ENCODE data around the gene ZNF592.

The ZNF592 gene

GRCh38 chr15:84765675-84766074 is 17.3 kb downstream of the ZNF592 start:
- TF ChIP-seq TAF1 (IDR thresholded peaks at IDR 0.05; ENCODE audit: borderline replicate concordance, low read depth, low read length) = no peak
- FAIRE-seq (no peak), DNase-seq (ENCODE audit: insufficient read length) (no peak)

- TF ChIP-seq TAF1 (IDR thresholded peaks at IDR 0.05; ENCODE audit: borderline replicate concordance, low read depth, low read length) (no peak), POLR2A (IDR thresholded peaks at IDR 0.05; ENCODE audit: low read depth, low read length) (no peak), POLR2AphosphoS5 (IDR thresholded peaks at IDR 0.05; ENCODE audit: low read depth, low read length) (no peak)
- no peak for FAIRE-seq
- no peak for DNase-seq (ENCODE audit: insufficient read length)
Measured at GRCh38 chr15:84766461-84767035, 18.2 kb downstream of the ZNF592 start.

GRCh38 chr15:84772031-84772430 is 23.6 kb downstream of the ZNF592 start:
- TF ChIP-seq TAF1 (IDR thresholded peaks at IDR 0.05; ENCODE audit: borderline replicate concordance, low read depth, low read length) (no peak), POLR2A (IDR thresholded peaks at IDR 0.05; ENCODE audit: low read depth, low read length) (no peak), POLR2AphosphoS5 (IDR thresholded peaks at IDR 0.05; ENCODE audit: low read depth, low read length) (no peak)
- DNase-seq (ENCODE audit: insufficient read length) (no peak), FAIRE-seq (no peak)

- FAIRE-seq (no peak), DNase-seq (ENCODE audit: insufficient read length) (no peak)
- TF ChIP-seq POLR2AphosphoS5 (IDR thresholded peaks at IDR 0.05; ENCODE audit: low read depth, low read length) = no peak
Measured at GRCh38 chr15:84772467-84772866, 24.1 kb downstream of the ZNF592 start.

GRCh38 chr15:84773716-84774115 is 25.3 kb downstream of the ZNF592 start:
- TF ChIP-seq TAF1 (IDR thresholded peaks at IDR 0.05; ENCODE audit: borderline replicate concordance, low read depth, low read length) = no peak
- no peak for TF ChIP-seq POLR2A (IDR thresholded peaks at IDR 0.05; ENCODE audit: low read depth, low read length)
- TF ChIP-seq POLR2AphosphoS5 (IDR thresholded peaks at IDR 0.05; ENCODE audit: low read depth, low read length) = no peak
- DNase-seq (ENCODE audit: insufficient read length) (no peak), FAIRE-seq (no peak)

- DNase-seq (ENCODE audit: insufficient read length) (no peak), FAIRE-seq (no peak)
- TF ChIP-seq POLR2A (IDR thresholded peaks at IDR 0.05; ENCODE audit: low read depth, low read length) = no peak
- no peak for TF ChIP-seq POLR2AphosphoS5 (IDR thresholded peaks at IDR 0.05; ENCODE audit: low read depth, low read length)
- TF ChIP-seq TAF1 (IDR thresholded peaks at IDR 0.05; ENCODE audit: borderline replicate concordance, low read depth, low read length) = no peak
Measured at GRCh38 chr15:84775867-84776449, 27.6 kb downstream of the ZNF592 start.

GRCh38 chr15:84778194-84778593 is 29.8 kb downstream of the ZNF592 start:
- TF ChIP-seq POLR2AphosphoS5 (IDR thresholded peaks at IDR 0.05; ENCODE audit: low read depth, low read length) (no peak), TAF1 (IDR thresholded peaks at IDR 0.05; ENCODE audit: borderline replicate concordance, low read depth, low read length) (no peak), POLR2A (IDR thresholded peaks at IDR 0.05; ENCODE audit: low read depth, low read length) (no peak)
- DNase-seq (ENCODE audit: insufficient read length) (no peak), FAIRE-seq (no peak)

- DNase-seq (ENCODE audit: insufficient read length) (no peak), FAIRE-seq (no peak)
- TF ChIP-seq POLR2AphosphoS5 (IDR thresholded peaks at IDR 0.05; ENCODE audit: low read depth, low read length) (no peak), TAF1 (IDR thresholded peaks at IDR 0.05; ENCODE audit: borderline replicate concordance, low read depth, low read length) (no peak), POLR2A (IDR thresholded peaks at IDR 0.05; ENCODE audit: low read depth, low read length) (no peak)
Measured at GRCh38 chr15:84780492-84780891, 32.1 kb downstream of the ZNF592 start.

GRCh38 chr15:84781495-84781894 is 33.1 kb downstream of the ZNF592 start:
- FAIRE-seq = no peak
- TF ChIP-seq POLR2A (IDR thresholded peaks at IDR 0.05; ENCODE audit: low read depth, low read length) (no peak), TAF1 (IDR thresholded peaks at IDR 0.05; ENCODE audit: borderline replicate concordance, low read depth, low read length) (no peak), POLR2AphosphoS5 (IDR thresholded peaks at IDR 0.05; ENCODE audit: low read depth, low read length) (no peak)
- DNase-seq (ENCODE audit: insufficient read length) = no peak

- TF ChIP-seq TAF1 (IDR thresholded peaks at IDR 0.05; ENCODE audit: borderline replicate concordance, low read depth, low read length) (no peak), POLR2AphosphoS5 (IDR thresholded peaks at IDR 0.05; ENCODE audit: low read depth, low read length) (no peak), POLR2A (IDR thresholded peaks at IDR 0.05; ENCODE audit: low read depth, low read length) (no peak)
- FAIRE-seq (no peak), DNase-seq (ENCODE audit: insufficient read length) (no peak)
Measured at GRCh38 chr15:84782346-84782745, 34.0 kb downstream of the ZNF592 start.

- DNase-seq (ENCODE audit: insufficient read length) (no peak), FAIRE-seq (no peak)
- TF ChIP-seq POLR2AphosphoS5 (IDR thresholded peaks at IDR 0.05; ENCODE audit: low read depth, low read length) (no peak), TAF1 (IDR thresholded peaks at IDR 0.05; ENCODE audit: borderline replicate concordance, low read depth, low read length) (no peak), POLR2A (IDR thresholded peaks at IDR 0.05; ENCODE audit: low read depth, low read length) (no peak)
Measured at GRCh38 chr15:84783493-84784251, 35.3 kb downstream of the ZNF592 start.

GRCh38 chr15:84784262-84784661 is 35.9 kb downstream of the ZNF592 start:
- DNase-seq (ENCODE audit: insufficient read length) (no peak), FAIRE-seq (no peak)
- TF ChIP-seq POLR2AphosphoS5 (IDR thresholded peaks at IDR 0.05; ENCODE audit: low read depth, low read length) = no peak
- TF ChIP-seq TAF1 (IDR thresholded peaks at IDR 0.05; ENCODE audit: borderline replicate concordance, low read depth, low read length) = no peak

All from GM12892 (cell line).